H1 (cell line): ENCODE measurements around the gene EVI5. TPM values are rescaled to one million over a fixed set of nuclear protein-coding genes. Genes with fewer than 3 reads are reported as not detected.

Source experiments
- MAFK ChIP-seq: IDR thresholded peaks from 2 replicates; pipeline ENCODE4 v1.6.1; 2012; ENCODE audit warnings: low read depth, mild to moderate bottlenecking, improper control_type of control experiment, low read length
- TAF7 ChIP-seq: optimal IDR thresholded peaks from 2 replicates; pipeline ENCODE3; 2011; ENCODE audit warnings: low read depth, mild to moderate bottlenecking, inconsistent platforms, low read length, moderate library complexity, borderline replicate concordance
- polyA plus RNA-seq, 7 experiments: library from polyadenylated mRNA; depleted of rRNA in 3 of 7; stranded (reverse) in 5 of 7; unstranded in 2 of 7; fragments of >200 nt in 5 of 7; fragments of 200-250 nt in 2 of 7; gene quantifications; 1 replicate in 5 of 7; 2 replicates in 1 of 7; 4 replicates in 1 of 7; pipeline versions ENCODE4 v1.2.1 to v1.2.3, GENCODE V29; 2011 to 2013; ENCODE audit warnings: missing spikeins in 2 of 7, mixed read lengths in 2 of 7
- total RNA-seq: library from RNA; stranded (reverse); fragmentation: NEBNext Ultra II Directional; extraction: Animal tissue kit (Norgen Biotek cat#: 25700); gene quantifications from 2 replicates; pipeline ENCODE4 v1.2.1, GENCODE V29; 2021

EVI5 gene
- total and polyA plus RNA-seq, 2 of the 8 experiments (the other 6 are each of a cell fraction or from before 2014, with no cell fraction given): 1.7 to 13.7 TPM

- no peak for TF ChIP-seq MAFK
- TF ChIP-seq TAF7: no peak
Measured at GRCh38 chr1:92502247-92502646, 282.7 kb downstream of the EVI5 start (continued).
